Osteoblast (primary cell): ENCODE measurements around the gene TSPAN16. TPM values are rescaled to one million over a fixed set of nuclear protein-coding genes. Genes with fewer than 3 reads are reported as not detected.
"Not testable (repeated sequence)": the region's sequence is repeated elsewhere in the genome, so short reads cannot be mapped to it uniquely, and the experiment has no call there.

Experiments
- DNase-seq: peaks from one replicate; pipeline ENCODE4 v3.0.0; 2011; ENCODE audit warnings: low spot score, mixed read lengths; ENCODE audit not compliant: insufficient read length; ENCODE audit errors: missing footprints
- H2AFZ ChIP-seq: 2 replicates; pipeline ENCODE4 v1.6.0; 2011; ENCODE audit warnings: mild to moderate bottlenecking, low read length
- H3K27ac ChIP-seq: 2 replicates; pipeline ENCODE4 v1.5.1; 2011; ENCODE audit warnings: mild to moderate bottlenecking, low read depth, low read length, moderate library complexity
- H3K27me3 ChIP-seq: 2 replicates; pipeline ENCODE4 v1.6.0; 2012; ENCODE audit warnings: mild to moderate bottlenecking, control low read depth, inconsistent platforms, low read length, moderate library complexity; ENCODE audit not compliant: insufficient read depth
- H3K36me3 ChIP-seq: 2 replicates; pipeline ENCODE4 v1.5.1; 2011; ENCODE audit warnings: mild to moderate bottlenecking, low read length, control low read depth, moderate library complexity; ENCODE audit not compliant: insufficient read depth
- H3K4me1 ChIP-seq: 2 replicates; pipeline ENCODE4 v1.5.1; 2011; ENCODE audit warnings: mild to moderate bottlenecking, low read length, control low read depth, moderate library complexity; ENCODE audit not compliant: insufficient read depth
- H3K4me2 ChIP-seq: 2 replicates; pipeline ENCODE4 v1.6.0; 2011; ENCODE audit warnings: mild to moderate bottlenecking, low read length; ENCODE audit not compliant: insufficient read depth
- H3K4me3 ChIP-seq: fragments of 200-600 bp; sonication (generic); 3 replicates; pipeline ENCODE4 v1.5.1; 2012; ENCODE audit warnings: mild to moderate bottlenecking, low read length, inconsistent platforms; ENCODE audit not compliant: insufficient read depth
- H3K79me2 ChIP-seq: 2 replicates; pipeline ENCODE4 v1.6.0; 2012; ENCODE audit warnings: mild to moderate bottlenecking, low read length, control low read depth, inconsistent platforms; ENCODE audit not compliant: insufficient read depth
- H3K9me3 ChIP-seq: 2 replicates; pipeline ENCODE4 v1.5.1; 2011; ENCODE audit warnings: low read depth, low read length, control low read depth
- H4K20me1 ChIP-seq: 2 replicates; pipeline ENCODE4 v1.6.0; 2012; ENCODE audit warnings: mild to moderate bottlenecking, low read length, control low read depth; ENCODE audit not compliant: insufficient read depth
- CTCF ChIP-seq: IDR thresholded peaks from 2 replicates; pipeline ENCODE4 v1.5.1; 2011; ENCODE audit warnings: mild to moderate bottlenecking, low read depth, low read length, moderate library complexity; ENCODE audit errors: extremely low read depth
- total RNA-seq: library from RNA; depleted of rRNA; stranded (reverse); fragments of >200 nt; gene quantifications from 2 replicates; pipeline ENCODE4 v1.2.3, GENCODE V29; 2012

Gene TSPAN16
- total RNA-seq, 1 donor = not detected

GRCh38 chr19:11330127-11330526 lies 34.2 kb downstream of the TSPAN16 start:
- no peak overlapping the region for H3K4me3 ChIP-seq
- DNase-seq = no peak
- H3K36me3 ChIP-seq = no peaks in the 10 kb centered on the region
- H3K4me2 ChIP-seq = no peak overlapping the region
- no peak overlapping the region for H3K27ac ChIP-seq
- H3K4me1 ChIP-seq = no peaks in the 10 kb centered on the region
- no peaks in the 10 kb centered on the region for H3K27me3 ChIP-seq
- no peaks in the 10 kb centered on the region for H4K20me1 ChIP-seq
- TF ChIP-seq CTCF = no peak
- no peak overlapping the region for H2AFZ ChIP-seq
- no peaks in the 10 kb centered on the region for H3K9me3 ChIP-seq
- no peaks in the 10 kb centered on the region for H3K79me2 ChIP-seq

DNA sequence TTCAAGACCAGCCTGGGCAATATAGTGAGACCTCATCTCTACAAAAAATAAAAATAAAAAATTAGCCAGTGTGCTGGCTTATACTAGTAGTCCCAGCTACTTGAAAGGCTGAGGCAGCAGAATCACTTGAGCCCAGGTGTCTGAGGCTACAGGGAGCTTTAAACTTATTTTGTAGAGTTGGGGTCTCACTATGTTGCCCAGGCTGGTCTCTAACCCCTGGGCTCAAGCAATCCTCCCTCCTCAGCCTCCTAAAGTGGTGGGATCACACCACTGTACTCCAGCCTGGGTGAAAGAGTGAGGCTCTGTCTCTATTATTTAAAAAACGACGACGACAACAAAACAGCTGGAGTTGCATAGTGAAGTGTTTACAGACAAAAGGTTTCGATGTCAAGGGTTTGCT lies 35.5 kb downstream of the TSPAN16 start:
- Histone ChIP-seq H3K27ac (no peak overlapping the region), H3K4me3 (no peak overlapping the region), H4K20me1 (no peaks in the 10 kb centered on the region), H3K79me2 (no peaks in the 10 kb centered on the region), H3K4me1 (no peaks in the 10 kb centered on the region), H2AFZ (no peak overlapping the region), H3K36me3 (peaks cover 4% of the 10 kb centered on the region), H3K27me3 (no peaks in the 10 kb centered on the region), H3K4me2 (no peak overlapping the region), H3K9me3 (no peaks in the 10 kb centered on the region)
- TF ChIP-seq CTCF = no peak
- no peak for DNase-seq

GRCh38 chr19:11332822-11333221 lies 36.9 kb downstream of the TSPAN16 start:
- H3K4me3 ChIP-seq = no peak overlapping the region
- H3K36me3 ChIP-seq = peaks cover 4% of the 10 kb centered on the region
- H2AFZ ChIP-seq = no peak overlapping the region
- H3K27ac ChIP-seq = no peak overlapping the region
- no peak for DNase-seq
- TF ChIP-seq CTCF = no peak
- no peaks in the 10 kb centered on the region for H3K4me1 ChIP-seq
- no peaks in the 10 kb centered on the region for H4K20me1 ChIP-seq
- no peaks in the 10 kb centered on the region for H3K9me3 ChIP-seq
- no peaks in the 10 kb centered on the region for H3K79me2 ChIP-seq
- no peaks in the 10 kb centered on the region for H3K27me3 ChIP-seq
- no peak overlapping the region for H3K4me2 ChIP-seq

- not testable (repeated sequence) for H3K4me2 ChIP-seq, H2AFZ ChIP-seq, H3K79me2 ChIP-seq, DNase-seq, H3K9me3 ChIP-seq, H4K20me1 ChIP-seq, H3K4me3 ChIP-seq, H3K27me3 ChIP-seq, H3K4me1 ChIP-seq, H3K36me3 ChIP-seq, H3K27ac ChIP-seq
Measured at GRCh38 chr19:11333838-11334237, 37.9 kb downstream of the TSPAN16 start.
